NCI-H1092 treated with DMSO at 0.1 percent for 48 hours (cell line): Measurements from ENCODE around the gene PRKAA2.
"Not testable (repeated sequence)": the region's sequence is repeated elsewhere in the genome, so short reads cannot be mapped to it uniquely, and the experiment has no call there.

Experiments
- DNase-seq: peaks from one replicate; lab custom pipeline; 2025; lab: John Stamatoyannopoulos, UW

The PRKAA2 gene

GRCh38 chr1:56644919-56645676 is at the start of gene PRKAA2:
TSS of gene PRKAA2 (plus strand) at chr1:56645314. CDS start at chr1:56645388, 74 bp downstream.
- DNase-seq, result peak; percentile 34

GRCh38 chr1:56595397-56596191 is 49.5 kb upstream of the PRKAA2 start:
- DNase-seq, result not testable (repeated sequence)

- not testable (repeated sequence) for DNase-seq
These were observed 35.0 kb upstream of the PRKAA2 start for GRCh38 chr1:56610097-56610496.

GRCh38 chr1:56610770-56611169 is 34.3 kb upstream of the PRKAA2 start:
- not testable (repeated sequence) for DNase-seq

- DNase-seq, result no peak
These were observed 28.0 kb upstream of the PRKAA2 start for GRCh38 chr1:56617141-56617540.

- DNase-seq, result no peak
These were observed 19.2 kb upstream of the PRKAA2 start for GRCh38 chr1:56625819-56626440.

- DNase-seq, result no peak
These were observed 18.6 kb upstream of the PRKAA2 start for GRCh38 chr1:56626546-56626945.

GRCh38 chr1:56627019-56627635 is 18.0 kb upstream of the PRKAA2 start:
- DNase-seq, result no peak

GRCh38 chr1:56627636-56628039 is 17.5 kb upstream of the PRKAA2 start:
- DNase-seq, result no peak

GRCh38 chr1:56630786-56631185 is 14.3 kb upstream of the PRKAA2 start:
- DNase-seq, result no peak

- DNase-seq, result no peak
These were observed 13.2 kb upstream of the PRKAA2 start for GRCh38 chr1:56631901-56632300.

GRCh38 chr1:56634981-56635380 is 10.1 kb upstream of the PRKAA2 start:
- no peak for DNase-seq

- no peak for DNase-seq
These were observed 6.9 kb upstream of the PRKAA2 start for GRCh38 chr1:56638248-56638647.

GRCh38 chr1:56639211-56639610 is 5.9 kb upstream of the PRKAA2 start:
- no peak for DNase-seq

- DNase-seq, result no peak
These were observed 1.5 kb upstream of the PRKAA2 start for GRCh38 chr1:56643661-56644060.

- peak; percentile 15 for DNase-seq
These were observed 823 bp upstream of the PRKAA2 start for GRCh38 chr1:56644064-56644918.

GRCh38 chr1:56645677-56646305 is 677 bp downstream of the PRKAA2 start:
- peak; percentile 9 for DNase-seq

- no peak for DNase-seq
These were observed 1.5 kb downstream of the PRKAA2 start for GRCh38 chr1:56646611-56647010.

- no peak for DNase-seq
These were observed 2.0 kb downstream of the PRKAA2 start for GRCh38 chr1:56647106-56647505.

GRCh38 chr1:56648546-56648945 is 3.4 kb downstream of the PRKAA2 start:
- DNase-seq, result no peak
